ENCODE measurements around the gene C5orf52. TPM values are rescaled to one million over a fixed set of nuclear protein-coding genes. Genes with fewer than 3 reads are reported as not detected.
"Not testable (repeated sequence)": the region's sequence is repeated elsewhere in the genome, so short reads cannot be mapped to it uniquely, and the experiment has no call there.

The C5orf52 gene
- total RNA-seq, 1 donor from 2014 or later = not detected

- Histone ChIP-seq H3K9ac (ENCODE audit: low read length) (no peak overlapping the region), H3K4me2 (ENCODE audit: low read length) (no peak overlapping the region), H3K36me3 (ENCODE audit: insufficient read depth, low read length) (no peaks in the 10 kb centered on the region), H3K9me3 (ENCODE audit: insufficient read depth, low read depth, low read length) (no peaks in the 10 kb centered on the region), H2AFZ (ENCODE audit: low read depth, low read length) (no peak overlapping the region), H3K4me1 (ENCODE audit: insufficient read depth, low read length) (peaks cover 12% of the 10 kb centered on the region), H3K79me2 (ENCODE audit: insufficient read depth, low read length) (no peaks in the 10 kb centered on the region), H4K20me1 (ENCODE audit: insufficient read depth, low read length) (no peaks in the 10 kb centered on the region), H3K4me3 (ENCODE audit: insufficient read depth, low read depth, low read length) (no peak overlapping the region), H3K27me3 (ENCODE audit: insufficient read depth, low read length) (no peaks in the 10 kb centered on the region), H3K27ac (ENCODE audit: low read depth, low read length) (no peak overlapping the region)
- Mint-ChIP-seq H3K4me3 (ENCODE audit: unreplicated experiment) (no peak overlapping the region), H3K4me1 (ENCODE audit: low read depth, unreplicated experiment) (peaks cover 10% of the 10 kb centered on the region), H3K27me3 (ENCODE audit: low read depth, unreplicated experiment) (no peaks in the 10 kb centered on the region), H3K36me3 (ENCODE audit: low read depth, unreplicated experiment) (peaks cover 5% of the 10 kb centered on the region), H3K27ac (ENCODE audit: unreplicated experiment) (no peak overlapping the region), H3K9me3 (ENCODE audit: unreplicated experiment) (peaks cover 8% of the 10 kb centered on the region)
- TF ChIP-seq EZH2 (IDR thresholded peaks at IDR 0.05; ENCODE audit: insufficient read depth, low read length) (no peak), CTCF (IDR thresholded peaks at IDR 0.05; ENCODE audit: insufficient read depth, low read depth, low read length) (no peak)
- FAIRE-seq (no peak), DNase-seq (ENCODE audit: low read depth) (no peak)
Measured at GRCh38 chr5:157719245-157719644, 47.9 kb downstream of the C5orf52 start.

GRCh38 chr5:157721159-157721558 is 49.8 kb downstream of the C5orf52 start:
- FAIRE-seq (no peak), DNase-seq (ENCODE audit: low read depth) (no peak)
- peaks cover 5% of the 10 kb centered on the region for H3K36me3 Mint-ChIP-seq (ENCODE audit: low read depth, unreplicated experiment)
- Histone ChIP-seq H2AFZ (ENCODE audit: low read depth, low read length) (no peak overlapping the region), H3K27me3 (ENCODE audit: insufficient read depth, low read length) (no peaks in the 10 kb centered on the region), H3K4me1 (ENCODE audit: insufficient read depth, low read length) (peaks cover 11% of the 10 kb centered on the region), H4K20me1 (ENCODE audit: insufficient read depth, low read length) (no peaks in the 10 kb centered on the region), H3K79me2 (ENCODE audit: insufficient read depth, low read length) (no peaks in the 10 kb centered on the region), H3K9ac (ENCODE audit: low read length) (no peak overlapping the region), H3K27ac (ENCODE audit: low read depth, low read length) (no peak overlapping the region), H3K9me3 (ENCODE audit: insufficient read depth, low read depth, low read length) (no peaks in the 10 kb centered on the region), H3K36me3 (ENCODE audit: insufficient read depth, low read length) (no peaks in the 10 kb centered on the region), H3K4me2 (ENCODE audit: low read length) (no peak overlapping the region), H3K4me3 (ENCODE audit: insufficient read depth, low read depth, low read length) (no peak overlapping the region)
- peaks cover 10% of the 10 kb centered on the region for H3K9me3 Mint-ChIP-seq (ENCODE audit: unreplicated experiment)
- H3K27me3 Mint-ChIP-seq (ENCODE audit: low read depth, unreplicated experiment) = no peaks in the 10 kb centered on the region
- no peak overlapping the region for H3K27ac Mint-ChIP-seq (ENCODE audit: unreplicated experiment)
- no peak for TF ChIP-seq CTCF (IDR thresholded peaks at IDR 0.05; ENCODE audit: insufficient read depth, low read depth, low read length)
- TF ChIP-seq EZH2 (IDR thresholded peaks at IDR 0.05; ENCODE audit: insufficient read depth, low read length) = no peak
- H3K4me3 Mint-ChIP-seq (ENCODE audit: unreplicated experiment) = no peak overlapping the region
- peaks cover 4% of the 10 kb centered on the region for H3K4me1 Mint-ChIP-seq (ENCODE audit: low read depth, unreplicated experiment)

GRCh38 chr5:157722895-157723294 is 51.6 kb downstream of the C5orf52 start:
- not testable (repeated sequence) for DNase-seq (ENCODE audit: low read depth); H3K4me3 Mint-ChIP-seq (ENCODE audit: unreplicated experiment); H3K4me1 Mint-ChIP-seq (ENCODE audit: low read depth, unreplicated experiment); H3K27me3 ChIP-seq (ENCODE audit: insufficient read depth, low read length); H3K27ac ChIP-seq (ENCODE audit: low read depth, low read length); H3K27me3 Mint-ChIP-seq (ENCODE audit: low read depth, unreplicated experiment); H2AFZ ChIP-seq (ENCODE audit: low read depth, low read length); H3K9me3 ChIP-seq (ENCODE audit: insufficient read depth, low read depth, low read length); H4K20me1 ChIP-seq (ENCODE audit: insufficient read depth, low read length); H3K79me2 ChIP-seq (ENCODE audit: insufficient read depth, low read length); H3K36me3 Mint-ChIP-seq (ENCODE audit: low read depth, unreplicated experiment); H3K4me1 ChIP-seq (ENCODE audit: insufficient read depth, low read length); H3K9ac ChIP-seq (ENCODE audit: low read length); H3K36me3 ChIP-seq (ENCODE audit: insufficient read depth, low read length); H3K27ac Mint-ChIP-seq (ENCODE audit: unreplicated experiment); H3K4me2 ChIP-seq (ENCODE audit: low read length); FAIRE-seq; H3K4me3 ChIP-seq (ENCODE audit: insufficient read depth, low read depth, low read length)
- peaks cover 10% of the 10 kb centered on the region for H3K9me3 Mint-ChIP-seq (ENCODE audit: unreplicated experiment)

GRCh38 chr5:157726607-157727006 is 55.3 kb downstream of the C5orf52 start:
- H3K9me3 Mint-ChIP-seq (ENCODE audit: unreplicated experiment) = peaks cover 10% of the 10 kb centered on the region
- H3K4me2 ChIP-seq (ENCODE audit: low read length); H3K27ac ChIP-seq (ENCODE audit: low read depth, low read length); FAIRE-seq; H3K4me3 Mint-ChIP-seq (ENCODE audit: unreplicated experiment); H3K4me1 Mint-ChIP-seq (ENCODE audit: low read depth, unreplicated experiment); H2AFZ ChIP-seq (ENCODE audit: low read depth, low read length); DNase-seq (ENCODE audit: low read depth); H3K27me3 Mint-ChIP-seq (ENCODE audit: low read depth, unreplicated experiment); H3K9me3 ChIP-seq (ENCODE audit: insufficient read depth, low read depth, low read length); H3K27me3 ChIP-seq (ENCODE audit: insufficient read depth, low read length); H3K27ac Mint-ChIP-seq (ENCODE audit: unreplicated experiment); H3K36me3 ChIP-seq (ENCODE audit: insufficient read depth, low read length); H4K20me1 ChIP-seq (ENCODE audit: insufficient read depth, low read length); H3K4me3 ChIP-seq (ENCODE audit: insufficient read depth, low read depth, low read length); H3K4me1 ChIP-seq (ENCODE audit: insufficient read depth, low read length); H3K9ac ChIP-seq (ENCODE audit: low read length); H3K79me2 ChIP-seq (ENCODE audit: insufficient read depth, low read length); H3K36me3 Mint-ChIP-seq (ENCODE audit: low read depth, unreplicated experiment): not testable (repeated sequence)

- FAIRE-seq; H4K20me1 ChIP-seq (ENCODE audit: insufficient read depth, low read length); H3K9me3 ChIP-seq (ENCODE audit: insufficient read depth, low read depth, low read length); H3K79me2 ChIP-seq (ENCODE audit: insufficient read depth, low read length); H3K4me2 ChIP-seq (ENCODE audit: low read length); H3K27me3 ChIP-seq (ENCODE audit: insufficient read depth, low read length); H3K4me1 ChIP-seq (ENCODE audit: insufficient read depth, low read length); H3K36me3 Mint-ChIP-seq (ENCODE audit: low read depth, unreplicated experiment); H3K27ac ChIP-seq (ENCODE audit: low read depth, low read length); DNase-seq (ENCODE audit: low read depth); H3K9me3 Mint-ChIP-seq (ENCODE audit: unreplicated experiment); H3K36me3 ChIP-seq (ENCODE audit: insufficient read depth, low read length); H3K4me3 ChIP-seq (ENCODE audit: insufficient read depth, low read depth, low read length); H3K9ac ChIP-seq (ENCODE audit: low read length); H3K27me3 Mint-ChIP-seq (ENCODE audit: low read depth, unreplicated experiment); H3K27ac Mint-ChIP-seq (ENCODE audit: unreplicated experiment); H3K4me1 Mint-ChIP-seq (ENCODE audit: low read depth, unreplicated experiment); H2AFZ ChIP-seq (ENCODE audit: low read depth, low read length); H3K4me3 Mint-ChIP-seq (ENCODE audit: unreplicated experiment): not testable (repeated sequence)
Measured at GRCh38 chr5:157727858-157728257, 56.5 kb downstream of the C5orf52 start.

Measured in astrocyte (in vitro differentiated cells and primary cell).